NCI-H82 (cell line): Measurements from ENCODE around the gene RPA3.
"Not testable (repeated sequence)": the region's sequence is repeated elsewhere in the genome, so short reads cannot be mapped to it uniquely, and the experiment has no call there.

ENCODE experiments used
- DNase-seq: peaks from one replicate; lab custom pipeline; 2025; lab: John Stamatoyannopoulos, UW

RPA3 gene

DNA sequence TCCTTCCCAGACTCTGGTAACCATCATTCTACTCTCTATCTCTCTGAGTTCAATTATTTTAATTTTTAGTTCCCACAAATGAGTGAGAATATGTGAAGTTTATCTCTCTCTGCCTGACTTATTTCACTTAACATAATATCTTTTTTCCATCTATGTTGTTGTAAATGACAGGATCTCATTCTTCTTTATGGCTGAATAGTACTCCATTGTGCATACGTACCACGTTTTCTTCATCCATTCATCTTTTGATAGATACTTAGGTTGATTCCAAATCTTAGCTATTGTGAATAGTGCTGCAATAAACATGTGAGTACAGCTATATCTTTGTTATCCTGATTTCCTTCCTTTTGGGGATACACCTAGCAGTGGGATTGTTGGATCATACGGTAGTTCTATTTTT is 23.9 kb downstream of the RPA3 start:
- no peak for DNase-seq

- DNase-seq, result no peak
Observed at GRCh38 chr7:7693881-7694280, 24.5 kb downstream of the RPA3 start.

GRCh38 chr7:7688956-7689355 is 29.5 kb downstream of the RPA3 start:
- DNase-seq, result no peak

- no peak for DNase-seq
Observed at GRCh38 chr7:7688310-7688709, 30.1 kb downstream of the RPA3 start.

- DNase-seq, result no peak
Observed at GRCh38 chr7:7687800-7688199, 30.6 kb downstream of the RPA3 start.

GRCh38 chr7:7686811-7687508 is 31.4 kb downstream of the RPA3 start:
- no peak for DNase-seq

- DNase-seq, result no peak
Observed at GRCh38 chr7:7682861-7683260, 35.5 kb downstream of the RPA3 start.

DNA sequence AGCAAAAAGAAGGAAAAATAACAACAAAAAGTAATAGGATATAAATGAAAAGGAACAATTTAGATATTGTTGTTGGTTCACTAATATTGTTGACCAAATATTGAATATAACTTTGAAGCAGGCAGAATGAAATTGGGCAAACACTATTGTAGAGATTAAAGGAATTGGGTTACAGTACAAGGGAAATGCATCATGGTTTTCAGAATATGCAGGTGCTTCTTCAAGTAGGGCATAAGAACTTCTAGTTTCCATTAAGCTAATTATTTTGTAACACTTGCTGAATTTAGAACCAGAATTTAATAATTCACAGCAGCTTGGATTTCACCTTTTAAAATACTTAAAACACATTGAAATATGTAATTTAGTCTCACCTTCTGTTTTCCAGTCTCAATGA is 36.5 kb downstream of the RPA3 start:
- DNase-seq, result peak; percentile 39

DNA sequence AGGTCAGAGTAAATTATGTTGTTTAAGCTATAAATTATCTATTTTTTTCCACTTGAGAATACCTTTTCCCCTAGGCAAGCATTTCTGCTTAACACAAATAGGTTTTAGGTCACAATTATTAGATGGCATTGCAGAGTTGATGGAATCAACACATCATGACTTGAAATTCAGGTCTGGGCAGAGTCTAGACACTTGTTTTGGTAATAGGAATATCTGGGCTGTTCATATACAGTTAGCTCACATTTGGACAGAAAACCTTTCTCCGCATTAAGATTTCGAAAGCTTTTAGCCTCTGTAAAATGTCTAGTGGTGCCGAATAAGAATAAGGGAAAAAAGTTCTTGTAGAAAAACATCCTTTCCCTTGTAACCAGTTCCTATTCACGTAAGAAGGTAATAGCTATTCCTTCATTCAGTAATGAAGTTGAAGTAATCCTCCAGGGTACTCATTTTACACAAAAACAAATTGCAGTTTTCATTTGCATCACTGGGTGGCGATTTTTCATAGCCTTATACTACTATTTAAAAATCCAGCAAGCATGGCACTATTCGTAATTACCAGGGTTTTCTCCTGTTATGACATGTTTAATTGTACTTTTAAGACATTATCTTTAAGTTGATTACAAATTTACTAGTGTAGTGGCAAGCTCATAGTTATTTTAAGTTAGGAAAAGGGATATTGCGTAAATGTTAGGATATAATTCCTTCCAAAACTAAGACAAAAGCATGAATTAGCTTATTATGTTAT is 37.0 kb downstream of the RPA3 start:
- peak; percentile 87 for DNase-seq

DNA sequence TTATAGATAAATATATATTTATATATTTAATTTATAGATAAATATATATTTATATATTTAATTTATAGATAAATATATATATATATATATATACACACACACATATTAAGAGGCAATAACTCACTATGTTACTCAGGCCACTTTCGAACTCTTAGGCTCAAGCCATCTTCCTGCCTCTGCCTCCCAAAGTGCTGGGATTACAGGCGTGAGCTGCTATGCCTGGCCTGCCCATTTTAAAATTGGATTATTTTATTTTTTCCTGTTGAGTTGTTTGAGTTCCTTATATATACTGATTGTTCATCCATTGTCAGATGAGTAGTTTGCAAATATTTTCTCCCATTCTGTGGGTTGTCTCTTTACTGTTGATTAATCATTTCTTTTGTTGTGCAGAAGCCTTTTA is 38.8 kb downstream of the RPA3 start:
- DNase-seq, result peak; percentile 64

GRCh38 chr7:7675686-7676085 is 42.7 kb downstream of the RPA3 start:
- no peak for DNase-seq

GRCh38 chr7:7673240-7673550 is 45.2 kb downstream of the RPA3 start:
- no peak for DNase-seq

GRCh38 chr7:7672545-7673239 is 45.7 kb downstream of the RPA3 start:
- no peak for DNase-seq

- DNase-seq, result no peak
Observed at GRCh38 chr7:7671361-7671760, 47.0 kb downstream of the RPA3 start.

DNA sequence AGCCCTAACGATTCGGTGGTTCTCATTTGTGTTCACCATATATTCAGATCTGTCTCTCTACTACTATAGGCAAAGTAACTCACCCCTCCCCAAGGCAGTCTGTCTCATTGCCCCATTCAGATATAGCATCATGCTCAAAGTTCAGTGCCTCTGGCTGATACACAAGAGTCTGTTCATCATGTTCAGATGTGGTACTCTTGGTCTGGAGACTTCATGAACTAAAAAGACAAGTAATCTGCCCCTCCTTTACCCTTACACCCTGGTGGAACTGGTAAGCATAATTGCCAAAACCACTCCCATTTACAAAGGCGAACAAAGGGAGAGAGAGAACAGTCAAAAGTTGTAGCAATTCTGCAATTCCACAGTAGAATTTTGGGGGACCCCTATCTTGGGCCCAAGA is 47.9 kb downstream of the RPA3 start:
- DNase-seq, result no peak

DNA sequence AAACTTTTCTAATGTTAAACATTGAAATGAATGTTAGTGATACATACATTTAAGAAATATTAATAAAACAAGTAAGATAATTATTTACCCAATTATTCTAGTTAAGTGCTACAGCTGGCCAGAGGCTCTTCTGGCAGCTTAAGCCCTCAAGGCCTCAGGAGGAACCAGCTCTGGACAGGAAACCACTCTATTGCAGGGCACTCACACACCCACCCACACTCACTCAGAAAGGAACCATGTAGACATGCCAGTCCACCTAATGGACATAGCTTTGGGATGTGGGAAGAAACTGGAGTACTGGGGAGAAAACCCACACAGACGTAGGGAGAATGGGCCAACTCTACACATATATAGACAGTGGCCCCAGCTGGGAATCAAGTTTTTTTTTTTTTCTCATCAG is 49.7 kb downstream of the RPA3 start:
- DNase-seq, result no peak

DNA sequence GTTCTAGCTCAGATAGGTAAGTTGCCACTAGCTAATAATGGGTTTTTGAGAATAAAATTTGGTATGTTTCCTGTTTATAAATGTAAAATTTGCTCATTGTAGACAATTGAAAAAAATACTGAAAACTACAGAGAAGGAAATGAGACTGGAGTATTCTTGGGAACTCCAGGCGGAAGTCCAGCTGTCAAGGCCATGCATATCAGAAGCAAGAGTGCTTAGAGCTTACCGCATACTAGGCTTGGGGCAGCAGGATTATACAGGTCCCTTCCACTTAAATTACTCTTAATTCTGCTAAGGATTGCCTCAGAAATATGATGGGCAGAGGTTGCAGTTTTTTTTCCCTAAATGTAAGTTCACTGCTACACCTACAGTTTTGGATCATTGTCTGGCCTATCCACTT is 51.2 kb downstream of the RPA3 start:
- DNase-seq, result peak; percentile 19

DNA sequence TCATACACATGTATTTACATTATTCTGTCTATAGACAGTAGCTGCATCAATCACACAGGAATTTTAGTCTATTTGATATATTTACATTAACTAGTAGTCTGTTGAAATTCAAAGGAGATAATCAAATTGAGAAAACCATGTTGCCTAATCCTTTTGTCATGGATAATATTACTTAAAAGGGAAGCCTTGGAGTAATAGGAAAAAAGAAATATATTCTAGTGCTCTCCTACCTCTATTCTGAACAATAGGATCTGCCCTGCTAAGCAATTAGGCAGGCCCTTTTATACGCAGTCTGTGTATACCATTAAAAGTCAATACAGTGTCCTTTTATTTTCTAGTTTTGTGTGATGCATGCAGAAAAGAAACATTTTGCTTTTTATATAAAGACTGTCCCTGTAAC is 53.4 kb downstream of the RPA3 start:
- DNase-seq, result no peak

GRCh38 chr7:7664291-7664690 is 54.1 kb downstream of the RPA3 start:
- DNase-seq, result peak; percentile 38

DNA sequence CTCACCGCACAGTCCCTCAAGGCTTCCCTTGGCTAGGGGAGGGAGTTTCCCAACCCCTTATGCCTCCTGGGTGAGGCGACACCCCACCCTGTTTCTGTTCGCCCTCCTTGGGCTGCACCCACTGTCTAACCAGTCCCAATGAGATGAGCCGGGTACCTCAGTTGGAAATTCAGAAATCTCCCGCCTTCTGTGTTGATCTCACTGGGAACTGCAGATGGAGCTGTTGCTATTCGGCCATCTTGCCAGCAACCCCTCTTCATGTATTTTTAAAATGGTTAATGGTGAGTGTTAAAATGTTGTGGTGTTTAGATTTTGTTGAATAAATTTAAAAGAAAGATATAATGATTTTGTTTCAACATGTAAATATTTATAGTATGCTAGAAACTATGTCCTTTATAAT is 55.9 kb downstream of the RPA3 start:
- DNase-seq, result peak; percentile 66

GRCh38 chr7:7656459-7656858 is 61.9 kb downstream of the RPA3 start:
- DNase-seq, result not testable (repeated sequence)

- DNase-seq, result no peak
Observed at GRCh38 chr7:7654964-7655715, 63.3 kb downstream of the RPA3 start.
